KG1 (cell line): Measurements from ENCODE around the gene PALS2.

Experiments
- DNase-seq: peaks from one replicate; lab custom pipeline; 2025; lab: John Stamatoyannopoulos, UW

The PALS2 gene

GRCh38 chr7:24591152-24591551 lies 17.9 kb downstream of the PALS2 start:
- DNase-seq = no peak

- DNase-seq = no peak
These were observed 22.6 kb downstream of the PALS2 start for GRCh38 chr7:24595671-24596418.

DNA sequence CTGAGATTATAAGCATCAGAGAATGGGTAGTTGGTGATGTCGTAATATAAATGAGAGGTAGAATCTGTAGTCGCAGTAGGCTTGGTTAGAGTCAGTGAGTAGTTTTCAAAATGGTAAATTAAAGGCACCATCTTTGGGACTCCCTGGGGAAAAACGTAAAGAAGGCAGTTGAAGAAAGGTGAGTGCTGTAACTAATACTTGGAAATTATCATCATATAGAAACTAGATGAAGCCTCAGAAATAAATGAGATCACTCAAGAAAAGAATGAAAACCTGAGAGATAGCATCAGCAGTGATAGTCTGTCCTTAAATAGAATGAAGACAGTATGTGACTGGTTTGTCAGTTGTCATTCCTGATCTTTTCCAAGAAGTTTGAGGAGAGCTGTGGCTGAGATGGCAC lies 23.8 kb downstream of the PALS2 start:
- no peak for DNase-seq

DNA sequence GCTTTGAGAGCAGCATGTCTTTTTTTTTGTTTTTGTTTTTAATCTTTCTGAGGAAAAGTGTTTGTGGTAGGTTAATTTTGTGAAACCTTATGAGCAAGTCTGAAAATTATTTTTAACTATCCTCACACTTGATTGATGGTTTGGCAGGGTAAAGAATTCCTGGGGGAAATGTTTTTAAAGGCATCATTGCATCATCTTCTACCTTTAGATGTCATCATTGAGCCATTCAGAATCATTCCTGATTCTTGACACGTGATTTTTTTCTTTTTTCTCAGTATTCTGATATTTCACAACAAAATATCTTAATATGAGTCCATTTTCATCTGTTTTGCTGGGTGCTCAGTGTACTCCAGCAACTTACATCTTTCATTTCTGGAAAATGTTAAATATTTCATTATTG lies 28.3 kb downstream of the PALS2 start:
- no peak for DNase-seq

DNA sequence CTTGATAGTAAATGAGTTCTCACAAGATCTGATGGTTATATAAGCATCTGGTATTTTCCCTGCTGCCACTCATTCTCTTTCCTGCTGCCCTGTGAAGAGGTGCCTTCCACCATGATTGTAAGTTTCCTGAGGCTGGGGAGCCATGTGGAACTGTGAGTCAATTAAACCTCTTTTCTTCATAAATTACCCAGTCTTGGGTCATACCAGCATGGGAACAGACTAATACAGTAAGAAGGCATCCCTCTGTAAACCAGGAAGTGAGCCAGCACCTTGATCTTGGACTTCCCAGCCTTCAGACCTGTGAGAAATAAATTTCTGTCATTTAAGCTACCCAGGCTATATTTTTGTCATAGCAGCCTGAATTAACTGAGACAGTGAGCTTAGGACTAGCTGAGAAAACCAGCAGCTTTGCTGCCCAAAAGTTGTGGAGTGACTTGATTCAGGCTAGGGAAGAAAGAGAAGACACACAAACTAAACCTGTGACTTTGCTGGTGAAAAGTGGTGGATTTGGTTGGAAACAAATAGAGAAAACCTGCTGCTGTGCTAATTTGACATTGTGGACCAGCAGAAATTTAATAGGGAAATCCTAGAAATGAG lies 29.7 kb downstream of the PALS2 start:
- DNase-seq = no peak

DNA sequence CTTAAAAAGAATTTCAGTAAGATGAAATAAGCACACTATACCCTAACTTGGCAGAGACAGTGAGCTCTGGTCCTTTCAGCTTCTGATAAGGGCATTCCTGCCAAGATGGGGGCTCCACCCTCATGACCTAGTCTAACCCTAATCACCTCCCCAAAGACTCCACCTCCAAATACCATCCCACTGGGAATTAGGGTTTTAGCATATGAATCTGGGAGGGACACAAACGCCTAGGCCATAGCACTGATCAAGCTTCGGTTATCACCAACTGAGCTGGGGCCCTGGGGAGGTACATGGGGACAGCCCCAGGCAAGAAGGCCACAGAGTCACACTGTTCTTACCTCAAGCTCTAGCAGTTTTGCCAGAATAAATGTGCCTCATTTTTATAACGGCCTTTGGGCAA lies 31.4 kb downstream of the PALS2 start:
- DNase-seq = no peak

DNA sequence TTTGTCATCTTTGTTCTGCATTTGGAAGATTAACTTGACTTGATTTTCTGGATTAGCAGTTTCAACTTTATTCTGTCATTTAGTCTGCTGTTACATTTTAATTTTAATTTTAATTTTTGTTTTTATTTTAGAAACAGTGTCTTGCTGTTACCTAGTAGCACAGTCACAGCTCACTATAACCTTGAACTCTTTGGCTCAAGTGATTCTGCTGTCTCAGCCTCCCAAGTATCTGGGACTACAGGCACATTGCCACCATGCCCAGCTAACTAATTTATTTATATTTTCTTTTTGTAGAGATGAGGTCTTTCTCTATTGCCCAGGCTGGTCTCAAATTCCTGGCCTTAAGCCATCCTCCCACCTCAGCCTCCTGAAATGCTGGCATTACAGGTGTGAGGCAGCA lies 35.3 kb downstream of the PALS2 start:
- DNase-seq = no peak

DNA sequence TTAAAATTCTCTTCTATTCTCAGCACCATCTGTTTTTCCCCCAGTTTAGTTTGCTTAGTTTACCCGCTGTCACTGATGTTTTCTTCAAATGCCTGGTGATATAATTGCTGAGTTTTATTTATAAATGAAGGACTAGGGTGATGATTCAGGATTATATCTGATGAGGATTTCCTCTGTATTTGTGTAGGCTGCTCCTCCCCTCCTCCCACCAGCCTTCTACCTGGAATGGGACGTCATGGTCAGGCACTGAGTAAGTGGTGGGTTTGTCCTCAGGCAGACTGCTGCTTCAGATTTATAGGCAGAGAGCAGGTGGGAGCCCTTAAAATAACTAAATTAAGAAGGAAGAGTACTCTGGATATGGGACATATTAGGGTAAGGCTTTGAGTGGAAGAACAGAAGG lies 35.8 kb downstream of the PALS2 start:
- DNase-seq = no peak

- no peak for DNase-seq
These were observed 36.3 kb downstream of the PALS2 start for GRCh38 chr7:24609570-24609969.

DNA sequence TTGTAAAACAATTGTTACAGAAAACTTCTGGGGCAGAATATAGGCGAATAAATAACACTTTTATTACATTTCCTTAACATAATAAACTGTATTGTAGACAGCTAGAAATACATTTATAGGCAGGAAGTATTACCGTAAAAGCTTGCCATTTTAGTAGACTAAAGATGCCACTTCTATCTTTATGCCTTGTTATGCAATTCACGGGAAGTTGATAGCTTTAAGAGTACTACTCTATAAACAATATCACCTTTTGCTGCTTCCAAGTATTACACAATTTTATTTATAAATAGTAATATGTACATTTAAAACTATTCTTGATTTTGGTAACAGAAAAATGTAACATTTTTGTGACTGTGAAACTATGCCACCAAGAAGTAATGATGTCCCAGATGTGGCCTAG lies 37.9 kb downstream of the PALS2 start:
- no peak for DNase-seq

GRCh38 chr7:24617957-24618616 lies 44.8 kb downstream of the PALS2 start:
- DNase-seq = no peak

DNA sequence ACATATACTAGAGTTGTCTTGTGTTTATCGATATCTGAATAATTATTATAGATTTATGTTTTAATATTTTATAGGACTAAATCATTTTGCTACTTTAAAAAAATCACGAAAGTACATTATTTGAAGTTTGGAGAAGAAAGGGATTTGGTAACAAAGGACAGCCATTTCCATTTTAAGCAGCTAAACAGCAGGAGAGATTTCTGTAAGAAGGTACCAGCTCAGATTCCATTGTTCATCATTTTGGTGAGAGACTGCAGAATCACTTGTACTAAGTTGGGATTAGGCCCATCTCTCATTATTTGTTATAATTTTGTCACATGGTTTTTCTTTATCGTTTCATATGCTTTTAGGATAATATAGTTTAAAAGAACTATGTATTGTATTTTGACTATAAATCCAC lies 46.7 kb downstream of the PALS2 start:
- no peak for DNase-seq

DNA sequence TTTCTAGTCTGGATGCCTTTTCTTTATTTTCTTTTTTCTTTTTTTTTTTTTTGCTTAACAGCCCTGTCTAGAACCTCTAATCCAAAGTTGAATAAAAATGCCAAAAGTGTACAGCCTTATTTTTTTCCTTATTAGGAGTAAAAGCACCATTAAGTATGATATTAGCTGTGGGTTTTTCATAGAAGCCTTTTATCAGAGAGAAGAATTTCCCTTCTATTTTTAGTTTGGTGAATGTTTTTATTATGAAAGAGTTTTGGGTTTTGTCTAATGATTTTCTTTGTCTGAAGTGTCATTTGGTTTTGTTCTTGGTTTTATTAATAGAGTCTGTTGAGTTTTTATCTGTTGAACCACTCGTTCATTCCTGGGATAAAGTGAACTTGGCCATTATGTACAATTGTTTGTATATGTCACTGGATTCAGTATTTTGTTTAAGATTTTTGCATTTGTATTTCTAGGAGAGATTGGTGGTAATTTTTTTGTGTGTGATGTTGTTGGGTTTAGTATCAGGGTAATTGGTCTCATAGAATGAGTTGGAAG lies 49.5 kb downstream of the PALS2 start:
- no peak for DNase-seq
